GM18907 (cell line): ENCODE measurements around the gene PRSS56.
"Not testable (repeated sequence)": the region's sequence is repeated elsewhere in the genome, so short reads cannot be mapped to it uniquely, and the experiment has no call there.

Experiments
- ATAC-seq: cut with Tn5 transposase; IDR thresholded peaks from one replicate; pipeline ENCODE4 v1.9.1; 2021; ENCODE audit warnings: mild to moderate bottlenecking, moderate library complexity; ENCODE audit not compliant: unreplicated experiment

The PRSS56 gene

GRCh38 chr2:232524771-232525170 is 4.6 kb downstream of the PRSS56 start:
- no peak for ATAC-seq

GRCh38 chr2:232525199-232525598 is 5.0 kb downstream of the PRSS56 start:
- no peak for ATAC-seq

DNA sequence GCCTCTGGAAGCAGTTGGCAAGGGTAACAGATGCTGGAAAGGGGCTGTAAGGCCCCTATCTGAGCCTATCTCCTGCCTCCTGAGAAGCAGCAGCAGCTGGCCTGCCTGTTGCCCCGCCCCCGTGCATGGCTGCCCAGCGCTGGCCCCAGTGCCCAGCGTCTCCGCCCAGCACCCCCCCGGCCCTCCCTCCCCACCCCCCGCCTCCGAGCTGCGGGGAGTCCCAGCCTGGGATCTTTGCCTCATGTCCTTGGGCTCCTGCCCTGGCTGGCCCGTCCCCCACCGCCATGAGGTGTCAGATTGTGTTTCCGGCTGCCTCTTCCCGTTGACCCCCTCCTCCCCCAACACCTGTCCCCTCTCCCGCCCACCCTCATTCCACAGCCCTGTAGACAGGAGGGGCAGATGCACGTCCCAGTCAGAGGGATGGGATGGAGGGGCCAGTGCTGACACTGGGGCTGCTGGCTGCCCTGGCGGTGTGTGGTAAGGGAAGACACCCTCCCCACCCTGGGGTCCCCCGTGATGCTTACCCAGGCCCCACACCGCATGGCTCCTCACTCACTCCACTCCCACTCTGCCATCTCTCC is 5.7 kb downstream of the PRSS56 start, which contains the start of gene CHRND:
Gene CHRND, plus strand, starts transcription at position 370 of the 581 bp plus-strand sequence. Its CDS starts 56 bp downstream, at position 426.
- ATAC-seq, result no peak

GRCh38 chr2:232526372-232526941 is 6.3 kb downstream of the PRSS56 start:
- ATAC-seq, result no peak

- ATAC-seq, result no peak
Observed at GRCh38 chr2:232527905-232528470, 7.8 kb downstream of the PRSS56 start.

GRCh38 chr2:232528746-232529460 is 8.7 kb downstream of the PRSS56 start:
- ATAC-seq, result no peak

DNA sequence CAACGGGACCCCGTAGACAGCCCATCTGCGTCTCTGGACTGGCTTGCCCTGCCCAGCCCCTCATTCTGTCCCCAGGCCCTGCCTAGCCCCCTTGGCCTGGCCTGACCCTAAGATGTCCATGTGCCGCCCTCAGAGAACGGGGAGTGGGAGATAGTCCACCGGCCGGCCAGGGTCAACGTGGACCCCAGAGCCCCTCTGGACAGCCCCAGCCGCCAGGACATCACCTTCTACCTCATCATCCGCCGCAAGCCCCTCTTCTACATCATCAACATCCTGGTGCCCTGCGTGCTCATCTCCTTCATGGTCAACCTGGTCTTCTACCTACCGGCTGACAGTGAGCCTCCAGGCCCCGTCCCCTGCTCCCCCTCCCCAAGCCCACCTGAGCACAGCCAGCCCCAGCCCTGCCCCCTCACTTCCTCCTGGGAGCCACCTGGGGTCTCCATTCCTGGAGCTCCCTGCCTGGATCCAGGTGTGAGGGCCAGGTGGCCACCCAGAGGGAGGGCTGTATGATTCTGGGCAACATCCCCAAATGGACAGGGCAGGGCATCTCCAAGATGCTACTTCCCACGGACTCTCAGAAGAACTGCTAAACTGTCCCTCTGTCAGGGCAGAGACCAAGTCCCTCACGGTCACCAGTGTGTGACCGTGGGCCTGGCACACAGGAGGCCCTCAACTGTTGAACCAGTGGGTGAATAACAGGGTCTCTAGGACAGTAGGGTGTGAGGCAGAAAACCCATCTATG is 9.8 kb downstream of the PRSS56 start:
- no peak for ATAC-seq

DNA sequence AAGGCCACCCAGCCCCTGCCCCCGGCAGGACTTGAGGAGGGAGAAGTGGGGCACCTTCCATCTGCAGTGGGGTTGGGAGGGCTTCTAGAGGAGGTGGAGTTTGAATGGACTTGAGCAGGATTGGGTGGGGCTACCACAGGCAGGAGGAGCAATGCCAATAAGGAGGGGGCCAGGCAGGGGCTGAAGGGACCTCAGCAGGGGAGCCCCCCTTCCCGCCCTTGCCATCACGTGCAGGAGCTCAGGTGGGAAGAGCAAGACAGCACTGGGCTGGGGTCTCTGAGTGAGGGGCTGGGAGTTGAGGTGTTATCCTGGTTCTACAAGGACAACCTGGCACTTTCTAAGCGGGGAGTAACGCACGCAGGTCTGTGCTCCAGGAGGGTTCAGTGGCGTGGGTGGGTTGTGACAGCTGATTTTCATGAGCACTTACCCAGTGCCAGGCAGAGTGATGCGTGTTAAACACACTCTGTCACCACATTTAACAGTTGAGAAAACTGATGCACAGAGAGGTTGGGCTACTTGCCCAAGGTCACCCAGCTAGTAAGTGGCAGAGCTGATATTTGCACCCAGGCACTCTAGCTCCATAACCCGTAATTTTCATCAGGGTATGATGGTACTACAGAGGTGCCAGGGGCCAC is 10.6 kb downstream of the PRSS56 start:
- no peak for ATAC-seq

- ATAC-seq, result no peak
Observed at GRCh38 chr2:232532419-232532818, 12.2 kb downstream of the PRSS56 start.

- ATAC-seq, result not testable (repeated sequence)
Observed at GRCh38 chr2:232532821-232533220, 12.6 kb downstream of the PRSS56 start.

DNA sequence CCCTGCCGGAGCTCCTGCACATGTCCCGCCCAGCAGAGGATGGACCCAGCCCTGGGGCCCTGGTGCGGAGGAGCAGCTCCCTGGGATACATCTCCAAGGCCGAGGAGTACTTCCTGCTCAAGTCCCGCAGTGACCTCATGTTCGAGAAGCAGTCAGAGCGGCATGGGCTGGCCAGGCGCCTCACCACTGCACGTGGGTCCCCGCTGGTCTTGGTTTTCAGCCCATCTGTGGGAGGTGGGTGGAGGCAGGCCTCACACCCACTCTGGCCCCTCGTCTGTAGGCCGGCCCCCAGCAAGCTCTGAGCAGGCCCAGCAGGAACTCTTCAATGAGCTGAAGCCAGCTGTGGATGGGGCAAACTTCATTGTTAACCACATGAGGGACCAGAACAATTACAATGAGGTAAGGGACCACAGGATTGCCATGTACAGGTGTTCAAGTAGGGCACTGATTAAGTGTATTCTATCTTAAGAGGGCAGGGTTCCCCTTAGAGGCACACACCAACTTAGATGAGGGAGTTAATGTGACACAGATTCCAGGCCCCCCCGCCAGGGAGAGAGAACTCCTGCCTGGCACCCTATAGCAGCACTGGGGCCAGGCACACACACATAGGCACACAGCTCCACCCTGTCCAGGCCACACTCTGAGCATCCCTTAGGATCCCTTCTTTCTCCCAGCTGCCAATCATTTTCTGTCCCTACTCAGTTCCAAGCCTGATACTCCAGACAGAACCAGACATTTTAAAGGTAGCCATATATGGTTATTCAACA is 13.9 kb downstream of the PRSS56 start:
- no peak for ATAC-seq

DNA sequence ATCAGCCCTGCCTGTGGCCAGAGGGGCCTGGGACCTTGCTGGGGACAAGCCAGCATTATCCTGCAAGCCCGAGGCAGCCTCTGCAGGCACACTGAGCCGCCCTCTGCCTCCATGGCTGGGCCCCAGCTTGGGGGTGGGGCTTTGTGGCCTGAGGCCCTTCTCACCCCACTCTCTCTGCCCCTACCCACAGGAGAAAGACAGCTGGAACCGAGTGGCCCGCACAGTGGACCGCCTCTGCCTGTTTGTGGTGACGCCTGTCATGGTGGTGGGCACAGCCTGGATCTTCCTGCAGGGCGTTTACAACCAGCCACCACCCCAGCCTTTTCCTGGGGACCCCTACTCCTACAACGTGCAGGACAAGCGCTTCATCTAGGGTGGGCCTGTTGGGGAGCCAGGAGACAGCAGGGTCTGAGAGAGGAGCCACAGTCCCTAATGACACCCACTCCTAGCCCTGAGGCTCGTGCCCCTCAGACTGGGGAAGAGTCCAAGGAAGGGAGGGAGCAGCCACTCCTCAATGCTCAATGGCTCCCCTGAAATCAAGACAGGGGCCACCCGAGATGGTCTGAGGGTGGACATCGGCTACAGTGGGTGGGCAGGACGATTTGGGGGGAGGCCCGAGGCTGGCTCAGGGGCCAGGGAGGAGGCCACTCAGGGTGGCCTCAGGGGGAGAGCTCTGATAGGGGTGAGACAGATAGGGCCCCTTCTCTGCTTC is 14.9 kb downstream of the PRSS56 start:
- no peak for ATAC-seq

GRCh38 chr2:232535761-232536530 is 15.8 kb downstream of the PRSS56 start:
- no peak for ATAC-seq

DNA sequence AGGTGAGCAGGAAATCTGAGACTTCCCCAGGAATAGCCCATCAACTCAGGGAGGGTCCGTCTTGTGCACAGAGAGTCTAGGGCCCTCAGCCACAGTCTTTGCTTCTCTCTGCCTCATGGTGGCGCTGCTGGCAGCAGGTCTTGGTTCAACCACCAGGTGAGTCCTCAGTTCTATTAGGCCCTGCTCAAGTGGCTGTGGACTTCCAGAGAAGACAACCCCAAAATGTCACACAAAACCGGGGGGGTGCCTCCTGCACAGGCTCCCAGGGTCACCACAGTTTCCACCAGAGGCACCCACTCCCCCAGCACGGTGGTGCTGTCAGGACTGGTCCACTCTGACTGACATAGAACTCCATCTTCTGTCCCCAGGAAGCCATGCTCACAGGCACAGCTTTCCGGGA is 16.9 kb downstream of the PRSS56 start:
- no peak for ATAC-seq

GRCh38 chr2:232537499-232537898 is 17.3 kb downstream of the PRSS56 start:
- ATAC-seq, result no peak

GRCh38 chr2:232538671-232539070 is 18.5 kb downstream of the PRSS56 start:
- no peak for ATAC-seq

GRCh38 chr2:232539298-232540231 is 19.4 kb downstream of the PRSS56 start, which contains the start of gene CHRNG:
Gene CHRNG, plus strand, starts transcription at chr2:232539692. Its CDS starts 56 bp downstream, at chr2:232539748.
- ATAC-seq, result no peak
